Ectodermal cell (in vitro differentiated cells): ENCODE results near the gene FGR.
A peak's percentile ranks its signal among the peaks of the same experiment; 100 is the strongest.

Experiments
- H3K27ac ChIP-seq: 2 replicates; pipeline ENCODE4 v1.7.0; 2013; ENCODE audit warnings: mild to moderate bottlenecking, low read depth, low read length; ENCODE audit not compliant: insufficient read depth, poor library complexity, severe bottlenecking
- H3K27me3 ChIP-seq: 2 replicates; pipeline ENCODE4 v1.7.0; 2013; ENCODE audit warnings: mild to moderate bottlenecking, low read length; ENCODE audit not compliant: insufficient read depth, control insufficient read depth, poor library complexity, severe bottlenecking
- H3K36me3 ChIP-seq: one replicate; pipeline ENCODE4 v1.7.0; 2013; ENCODE audit warnings: low read length; ENCODE audit not compliant: control insufficient read depth, insufficient read depth
- H3K4me1 ChIP-seq: one replicate; pipeline ENCODE4 v1.7.0; 2013; ENCODE audit warnings: low read length; ENCODE audit not compliant: control insufficient read depth, insufficient read depth
- H3K4me3 ChIP-seq: 2 replicates; pipeline ENCODE4 v1.7.0; 2013; ENCODE audit warnings: low read depth, low read length, control low read depth; ENCODE audit not compliant: insufficient read depth
- H3K9me3 ChIP-seq: 2 replicates; pipeline ENCODE4 v1.7.0; 2013; ENCODE audit warnings: mild to moderate bottlenecking, low read length, moderate library complexity; ENCODE audit not compliant: control insufficient read depth
- WGBS, 2 experiments: methylation state at CpG; one replicate each; pipeline ENCODE4 v1.1.7; 2013; ENCODE audit warnings: missing lambda C conversion rate in 2 of 2; 5-methylcytosine and 5-hydroxymethylcytosine counted together

The FGR gene

GRCh38 chr1:27601321-27601770 lies 33.6 kb downstream of the FGR start:
- peaks cover 74% of the 10 kb centered on the region for H3K4me1 ChIP-seq
- peak overlapping the region; percentile 96 for H3K4me3 ChIP-seq
- no peaks in the 10 kb centered on the region for H3K27me3 ChIP-seq
- H3K9me3 ChIP-seq: no peaks in the 10 kb centered on the region
- no peak overlapping the region for H3K27ac ChIP-seq
- no peaks in the 10 kb centered on the region for H3K36me3 ChIP-seq

- 62 to 70% methylated on average over 3 of the region's 3 CpGs for WGBS, 2 experiments
- Histone ChIP-seq H3K36me3 (no peaks in the 10 kb centered on the region), H3K4me3 (peak overlapping the region; percentile 96), H3K4me1 (peaks cover 74% of the 10 kb centered on the region), H3K27ac (no peak overlapping the region), H3K9me3 (no peaks in the 10 kb centered on the region), H3K27me3 (no peaks in the 10 kb centered on the region)
Observed at GRCh38 chr1:27600498-27601175, 34.3 kb downstream of the FGR start.

DNA sequence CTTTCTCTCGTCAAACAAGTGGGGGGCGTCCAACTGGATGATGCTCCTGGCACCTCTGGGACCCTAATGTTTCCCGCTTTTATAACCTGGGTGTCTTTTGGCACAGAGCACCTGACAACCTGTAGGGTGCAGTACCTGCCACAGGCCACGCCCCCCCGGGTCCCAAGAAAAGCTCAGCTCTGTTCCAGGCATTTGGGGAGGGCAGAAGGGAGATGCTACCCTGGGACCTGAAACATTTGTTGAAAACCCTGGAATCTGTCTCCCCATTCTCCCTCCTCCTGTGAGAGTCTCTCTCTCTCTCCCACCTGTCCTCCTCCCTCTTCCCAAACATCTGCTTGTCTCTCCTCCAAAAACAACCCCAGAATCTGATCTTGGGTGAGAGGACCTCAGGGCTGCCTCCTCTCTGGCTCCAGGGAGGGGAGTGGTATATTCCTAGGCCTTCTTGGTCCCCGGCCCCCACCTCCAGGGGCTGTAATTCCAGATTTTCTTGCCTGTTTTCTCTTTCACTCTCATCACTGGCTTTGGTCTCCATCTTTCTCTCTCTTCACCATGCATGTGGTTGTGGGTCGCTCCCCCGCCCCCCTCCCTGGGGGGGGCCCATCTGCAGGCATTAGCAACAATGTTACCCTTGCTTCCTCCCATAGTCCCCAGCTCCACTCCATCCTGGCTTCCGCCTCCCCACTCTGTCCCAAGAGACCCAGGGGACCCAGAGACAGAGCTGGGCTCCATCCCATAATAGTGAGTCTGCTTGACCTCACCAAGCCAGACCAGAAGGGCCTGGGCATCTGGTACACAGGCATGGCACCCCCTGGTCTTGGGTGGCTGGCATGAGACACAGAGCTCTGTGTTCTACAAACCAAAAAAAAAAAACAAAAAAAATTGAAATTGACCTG lies 35.1 kb downstream of the FGR start:
- 49 to 58% methylated on average over 8 to 9 of the region's 9 CpGs for WGBS, 2 experiments
- Histone ChIP-seq H3K36me3 (no peaks in the 10 kb centered on the region), H3K4me3 (peak overlapping the region; percentile 9), H3K27ac (no peak overlapping the region), H3K27me3 (no peaks in the 10 kb centered on the region), H3K4me1 (peaks cover 74% of the 10 kb centered on the region), H3K9me3 (no peaks in the 10 kb centered on the region)

DNA sequence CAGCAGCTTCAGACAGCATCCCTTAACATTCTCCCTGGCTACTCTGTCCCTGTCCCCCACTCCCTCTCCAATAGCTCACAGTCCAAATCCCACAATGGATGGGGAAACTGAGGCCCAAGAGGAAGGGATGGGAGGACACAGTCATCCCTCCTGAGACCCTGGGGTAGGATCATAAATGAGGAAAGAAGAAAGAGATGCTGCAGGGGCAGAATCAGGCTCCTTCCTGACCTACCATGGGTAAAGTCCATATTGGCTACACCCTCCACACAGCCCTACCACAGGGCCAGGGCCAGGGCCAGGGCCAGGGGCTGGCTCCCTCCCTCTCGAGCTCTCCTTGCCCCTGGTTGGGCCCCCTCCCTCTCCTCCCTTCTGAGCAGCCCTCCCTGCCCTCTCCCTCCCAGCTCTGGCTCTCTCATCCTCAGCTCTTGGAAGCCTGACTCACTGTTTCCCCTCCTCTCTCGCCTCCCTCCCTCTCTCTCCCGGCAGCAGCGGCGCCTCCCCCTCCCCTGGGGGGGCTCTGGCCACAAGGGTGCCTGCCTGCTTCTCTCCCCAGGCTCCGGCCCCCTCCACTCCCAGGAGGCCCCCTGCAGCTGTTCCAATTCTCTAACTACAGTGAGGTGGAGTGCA lies 36.0 kb downstream of the FGR start:
- WGBS, 2 experiments: 16 to 21% methylated on average over 6 of the region's 6 CpGs
- Histone ChIP-seq H3K27ac (no peak overlapping the region), H3K36me3 (no peaks in the 10 kb centered on the region), H3K4me3 (peak overlapping the region; percentile 2), H3K9me3 (no peaks in the 10 kb centered on the region), H3K4me1 (peaks cover 79% of the 10 kb centered on the region), H3K27me3 (no peaks in the 10 kb centered on the region)

DNA sequence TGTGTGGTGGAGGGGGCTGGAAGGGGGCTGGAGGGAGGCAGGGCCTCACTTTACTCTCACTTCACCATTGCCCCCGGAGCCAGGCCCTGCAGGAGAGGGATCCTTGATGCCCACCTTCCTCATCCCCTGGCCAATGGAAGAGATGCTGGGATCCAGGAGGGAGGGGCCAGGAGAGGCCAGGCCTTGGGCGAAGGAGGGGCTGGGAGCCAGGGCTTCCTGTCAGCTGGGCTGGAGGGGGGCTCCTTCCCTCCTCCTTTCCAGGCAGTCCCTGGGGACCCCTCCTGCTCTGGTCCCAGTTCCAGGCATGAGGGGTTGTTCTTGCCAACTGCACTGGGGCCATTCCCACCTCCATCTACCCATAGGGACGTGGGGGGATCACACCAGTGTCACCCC lies 36.7 kb downstream of the FGR start:
- H3K4me1 ChIP-seq: peaks cover 86% of the 10 kb centered on the region
- H3K9me3 ChIP-seq: no peaks in the 10 kb centered on the region
- H3K27ac ChIP-seq: no peak overlapping the region
- H3K27me3 ChIP-seq: no peaks in the 10 kb centered on the region
- H3K36me3 ChIP-seq: no peaks in the 10 kb centered on the region
- 38 to 48% methylated on average over 3 of the region's 3 CpGs for WGBS, 2 experiments
- H3K4me3 ChIP-seq: peak overlapping the region; percentile 14

DNA sequence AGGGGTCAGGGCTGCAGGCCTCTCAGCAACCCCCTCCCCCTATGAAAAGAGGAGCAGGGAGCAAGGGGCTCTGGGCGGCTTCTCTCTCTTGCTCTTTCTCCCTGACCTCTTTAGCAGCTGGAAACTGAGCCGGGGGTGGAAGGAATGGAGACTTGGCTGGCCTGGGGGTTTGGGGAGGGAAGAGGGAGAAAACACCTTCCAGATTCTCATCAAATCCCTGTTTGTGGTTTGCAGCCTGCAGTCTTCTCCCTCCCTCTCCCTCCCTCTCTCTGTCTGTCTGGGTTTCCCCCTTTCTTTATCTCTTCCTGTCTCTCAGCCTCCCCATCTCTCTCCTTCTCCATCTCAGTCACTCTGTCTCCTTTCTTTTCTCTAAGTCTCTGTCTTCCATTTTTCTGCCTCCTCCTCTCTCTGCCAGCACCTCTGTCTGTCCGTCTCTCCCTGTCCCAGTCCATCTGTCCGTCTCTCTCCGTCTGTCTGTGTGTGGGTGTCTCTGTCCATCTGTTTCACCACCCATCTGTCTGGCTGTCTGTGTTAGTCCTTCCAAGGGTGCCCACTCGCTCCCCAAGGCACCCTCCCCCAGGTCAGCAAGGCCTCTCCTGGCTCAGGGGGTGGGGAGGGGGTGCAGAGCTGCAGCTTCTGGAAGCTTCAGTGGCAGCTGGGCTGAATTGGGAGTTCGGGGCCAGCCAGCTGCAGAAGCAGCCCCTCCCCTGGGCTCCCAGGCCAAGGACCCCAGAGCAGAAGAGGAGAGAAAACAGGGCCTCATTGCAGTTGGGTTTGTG lies 37.3 kb downstream of the FGR start:
- no peak overlapping the region for H3K27ac ChIP-seq
- WGBS, 2 experiments: 68 to 78% methylated on average over 5 to 7 of the region's 7 CpGs
- peak overlapping the region; percentile 14 for H3K4me3 ChIP-seq

DNA sequence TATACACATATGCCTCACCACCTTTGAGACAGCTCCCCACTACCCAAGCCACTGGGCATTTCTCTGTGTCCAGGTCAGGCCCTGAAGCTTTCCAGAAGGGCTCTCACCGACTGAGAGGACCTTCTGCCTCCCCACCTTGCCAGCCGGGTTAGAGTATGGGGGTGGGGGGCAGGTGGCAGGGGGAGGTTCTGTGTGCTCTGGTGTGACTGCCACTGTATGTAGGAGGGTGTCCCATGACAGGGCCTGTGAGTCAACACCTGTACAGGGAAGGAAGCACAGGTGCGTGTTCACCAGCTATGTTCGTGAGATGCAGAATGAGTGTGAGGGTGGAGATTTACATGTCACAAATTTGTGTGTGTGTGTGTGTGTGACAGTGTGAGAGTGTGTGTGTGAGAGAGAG lies 38.0 kb downstream of the FGR start:
- Histone ChIP-seq H3K27ac (no peak overlapping the region), H3K4me1 (peaks cover 95% of the 10 kb centered on the region), H3K9me3 (no peaks in the 10 kb centered on the region), H3K4me3 (no peak overlapping the region), H3K27me3 (no peaks in the 10 kb centered on the region), H3K36me3 (no peaks in the 10 kb centered on the region)
- WGBS, 2 experiments: 88% methylated on average over 4 of the region's 4 CpGs

More for the DNA sequence above, 37.3 kb downstream of the FGR start:
- Histone ChIP-seq H3K27me3 (no peaks in the 10 kb centered on the region), H3K4me1 (peaks cover 90% of the 10 kb centered on the region), H3K9me3 (no peaks in the 10 kb centered on the region), H3K36me3 (no peaks in the 10 kb centered on the region)

DNA sequence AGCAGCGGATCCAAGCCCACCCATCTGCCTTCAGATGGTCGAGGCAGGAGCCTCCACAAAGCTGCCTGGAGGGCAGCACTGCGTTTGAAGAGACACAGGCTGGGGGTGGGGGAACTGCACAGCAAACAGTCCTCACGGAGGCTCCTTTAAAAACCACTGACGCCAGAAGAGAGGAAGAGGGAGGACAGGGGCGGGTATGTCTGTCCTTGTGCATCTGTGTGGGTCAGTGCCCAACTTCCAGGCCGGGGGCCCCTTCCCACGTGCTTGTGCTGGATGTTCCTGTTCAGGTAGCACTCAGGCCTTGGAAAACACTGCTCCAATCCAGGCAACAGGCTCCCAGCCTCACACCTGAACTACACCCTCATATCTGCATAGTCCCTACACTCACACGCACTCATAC lies 38.7 kb downstream of the FGR start:
- WGBS, 2 experiments: 60 to 61% methylated on average over 9 of the region's 9 CpGs
- Histone ChIP-seq H3K36me3 (no peaks in the 10 kb centered on the region), H3K4me3 (no peak overlapping the region), H3K27me3 (no peaks in the 10 kb centered on the region), H3K9me3 (no peaks in the 10 kb centered on the region), H3K27ac (peak overlapping the region; percentile 31), H3K4me1 (peaks cover 96% of the 10 kb centered on the region)

GRCh38 chr1:27595597-27595996 lies 39.4 kb downstream of the FGR start:
- peaks cover 96% of the 10 kb centered on the region for H3K4me1 ChIP-seq

More at GRCh38 chr1:27595597-27595996, 39.4 kb downstream of the FGR start:
- no peak overlapping the region for H3K27ac ChIP-seq
- H3K4me3 ChIP-seq: no peak overlapping the region
- no peaks in the 10 kb centered on the region for H3K27me3 ChIP-seq
- H3K36me3 ChIP-seq: no peaks in the 10 kb centered on the region
- H3K9me3 ChIP-seq: no peaks in the 10 kb centered on the region
- WGBS, 2 experiments: 83 to 84% methylated on average over 5 of the region's 5 CpGs
